OCI-LY3 (cell line): ENCODE data around the gene CDC45.

Source experiments
- CTCF ChIP-seq: fragments of 200-600, 300-600 bp; sonication (generic); IDR thresholded peaks from 2 replicates; pipeline ENCODE4 v1.5.1; 2014; ENCODE audit warnings: antibody characterized with exemption, low read length, low read depth
- EZH2phosphoT487 ChIP-seq: fragments of 200-600 bp; shearing (Covaris generic); IDR thresholded peaks from 2 replicates; pipeline ENCODE4 v1.6.1; 2018; ENCODE audit warnings: antibody characterized with exemption, mixed run types, low read depth

GRCh38 chr22:19569976-19570375 is 90.3 kb downstream of the CDC45 start:
- TF ChIP-seq CTCF (no peak), EZH2phosphoT487 (no peak)
